ENCODE data around the gene PDE4D. TPM values are rescaled to one million over a fixed set of nuclear protein-coding genes. Genes with fewer than 3 reads are reported as not detected.

Gene PDE4D
- total RNA-seq, 1 donor from 2014 or later: 11.8 TPM

DNA sequence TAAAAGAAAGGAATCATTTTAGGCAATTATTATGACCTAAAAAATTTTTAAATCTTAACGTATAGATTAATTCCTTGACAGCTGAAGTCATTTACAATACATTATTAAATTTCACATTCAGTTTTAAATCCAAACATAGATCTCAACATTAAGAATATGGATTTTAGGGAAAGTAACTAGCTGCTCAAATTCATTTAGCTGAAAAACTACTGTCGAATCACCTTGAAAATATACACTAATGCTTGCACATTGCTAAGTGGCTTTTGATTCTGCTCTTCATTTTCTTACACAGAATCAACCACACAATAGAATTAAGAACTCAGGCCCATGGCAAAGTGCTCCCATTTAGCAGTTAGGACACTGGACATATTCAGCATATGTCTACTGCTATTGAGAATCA lies 856.5 kb downstream of the PDE4D start:
- no peak for DNase-seq (ENCODE audit: low read depth, low spot score)
- peak overlapping the region; percentile 90 for H3K4me3 Mint-ChIP-seq
- no peaks in the 10 kb centered on the region for H3K9me3 Mint-ChIP-seq
- TF ChIP-seq, protein P1, sequence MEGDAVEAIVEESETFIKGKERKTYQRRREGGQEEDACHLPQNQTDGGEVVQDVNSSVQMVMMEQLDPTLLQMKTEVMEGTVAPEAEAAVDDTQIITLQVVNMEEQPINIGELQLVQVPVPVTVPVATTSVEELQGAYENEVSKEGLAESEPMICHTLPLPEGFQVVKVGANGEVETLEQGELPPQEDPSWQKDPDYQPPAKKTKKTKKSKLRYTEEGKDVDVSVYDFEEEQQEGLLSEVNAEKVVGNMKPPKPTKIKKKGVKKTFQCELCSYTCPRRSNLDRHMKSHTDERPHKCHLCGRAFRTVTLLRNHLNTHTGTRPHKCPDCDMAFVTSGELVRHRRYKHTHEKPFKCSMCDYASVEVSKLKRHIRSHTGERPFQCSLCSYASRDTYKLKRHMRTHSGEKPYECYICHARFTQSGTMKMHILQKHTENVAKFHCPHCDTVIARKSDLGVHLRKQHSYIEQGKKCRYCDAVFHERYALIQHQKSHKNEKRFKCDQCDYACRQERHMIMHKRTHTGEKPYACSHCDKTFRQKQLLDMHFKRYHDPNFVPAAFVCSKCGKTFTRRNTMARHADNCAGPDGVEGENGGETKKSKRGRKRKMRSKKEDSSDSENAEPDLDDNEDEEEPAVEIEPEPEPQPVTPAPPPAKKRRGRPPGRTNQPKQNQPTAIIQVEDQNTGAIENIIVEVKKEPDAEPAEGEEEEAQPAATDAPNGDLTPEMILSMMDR (conservative IDR thresholded peaks at IDR 0.05): no peak
- peaks cover 19% of the 10 kb centered on the region for H3K4me1 Mint-ChIP-seq
- peaks cover 38% of the 10 kb centered on the region for H3K27me3 Mint-ChIP-seq (ENCODE audit: low read depth)
- no peak overlapping the region for H3K27ac Mint-ChIP-seq (ENCODE audit: unreplicated experiment)
- H3K36me3 Mint-ChIP-seq (ENCODE audit: low read depth): no peaks in the 10 kb centered on the region

DNA sequence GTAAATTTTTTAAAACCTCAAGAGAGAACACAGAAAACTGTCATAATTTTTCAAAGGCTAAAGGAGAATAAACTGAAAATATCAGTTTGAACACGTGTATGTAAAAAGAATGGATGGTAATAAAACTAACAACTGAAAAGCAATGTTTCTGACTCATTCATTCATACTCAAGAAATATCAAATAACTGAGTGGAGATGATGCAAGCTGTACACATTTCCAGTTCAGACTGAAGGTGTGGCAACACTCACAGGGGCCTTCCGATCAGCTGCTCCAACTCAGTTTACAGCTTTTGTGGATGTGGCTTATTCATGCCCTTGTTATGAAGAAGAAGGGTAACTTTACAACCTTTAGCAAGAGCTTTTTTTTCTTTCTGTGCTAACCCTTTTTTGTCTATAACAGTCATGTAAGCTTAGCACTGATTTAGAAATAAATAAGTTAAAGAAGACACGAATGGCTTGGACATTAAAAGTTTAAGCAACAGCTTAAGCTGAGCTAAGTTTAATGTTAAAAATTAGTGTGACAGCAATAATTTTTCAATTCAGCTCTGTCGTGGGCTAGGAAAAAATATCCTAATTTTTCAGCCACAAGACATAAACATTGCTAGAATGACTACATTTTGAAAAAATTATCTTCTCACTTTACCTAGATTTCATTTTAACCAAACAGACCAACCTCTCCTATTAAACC lies 857.1 kb downstream of the PDE4D start:
- H3K27me3 Mint-ChIP-seq (ENCODE audit: low read depth): peaks cover 33% of the 10 kb centered on the region
- TF ChIP-seq, protein P1 (conservative IDR thresholded peaks at IDR 0.05): no peak
- DNase-seq (ENCODE audit: low read depth, low spot score): no peak
- no peak overlapping the region for H3K27ac Mint-ChIP-seq (ENCODE audit: unreplicated experiment)
- peaks cover 19% of the 10 kb centered on the region for H3K4me1 Mint-ChIP-seq
- no peaks in the 10 kb centered on the region for H3K36me3 Mint-ChIP-seq (ENCODE audit: low read depth)
- peak overlapping the region; percentile 2 for H3K4me3 Mint-ChIP-seq
- no peaks in the 10 kb centered on the region for H3K9me3 Mint-ChIP-seq

DNA sequence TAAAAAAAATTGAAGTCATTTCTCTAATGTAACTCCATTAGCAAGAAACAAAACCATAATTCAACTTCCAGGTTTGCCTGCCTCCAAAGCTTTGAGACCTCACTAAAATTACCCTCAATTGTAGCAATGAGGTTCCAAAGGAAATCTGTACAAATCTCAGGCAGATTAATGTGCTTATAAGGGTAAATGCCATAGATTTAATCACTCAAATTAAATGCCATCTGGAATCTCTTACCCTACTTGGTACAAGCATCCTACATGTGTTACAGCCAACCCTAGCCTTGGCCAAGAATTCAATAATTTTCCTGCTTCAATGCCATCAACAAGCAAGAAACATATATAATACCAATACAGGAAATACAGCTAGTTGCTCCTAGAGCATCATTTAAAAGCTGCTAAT lies 857.8 kb downstream of the PDE4D start:
- TF ChIP-seq, protein P1 (conservative IDR thresholded peaks at IDR 0.05): no peak
- Mint-ChIP-seq H3K9me3 (no peaks in the 10 kb centered on the region), H3K36me3 (ENCODE audit: low read depth) (peaks cover 4% of the 10 kb centered on the region), H3K4me1 (peaks cover 19% of the 10 kb centered on the region), H3K4me3 (no peak overlapping the region), H3K27me3 (ENCODE audit: low read depth) (peaks cover 26% of the 10 kb centered on the region), H3K27ac (ENCODE audit: unreplicated experiment) (no peak overlapping the region)
- DNase-seq (ENCODE audit: low read depth, low spot score): no peak

DNA sequence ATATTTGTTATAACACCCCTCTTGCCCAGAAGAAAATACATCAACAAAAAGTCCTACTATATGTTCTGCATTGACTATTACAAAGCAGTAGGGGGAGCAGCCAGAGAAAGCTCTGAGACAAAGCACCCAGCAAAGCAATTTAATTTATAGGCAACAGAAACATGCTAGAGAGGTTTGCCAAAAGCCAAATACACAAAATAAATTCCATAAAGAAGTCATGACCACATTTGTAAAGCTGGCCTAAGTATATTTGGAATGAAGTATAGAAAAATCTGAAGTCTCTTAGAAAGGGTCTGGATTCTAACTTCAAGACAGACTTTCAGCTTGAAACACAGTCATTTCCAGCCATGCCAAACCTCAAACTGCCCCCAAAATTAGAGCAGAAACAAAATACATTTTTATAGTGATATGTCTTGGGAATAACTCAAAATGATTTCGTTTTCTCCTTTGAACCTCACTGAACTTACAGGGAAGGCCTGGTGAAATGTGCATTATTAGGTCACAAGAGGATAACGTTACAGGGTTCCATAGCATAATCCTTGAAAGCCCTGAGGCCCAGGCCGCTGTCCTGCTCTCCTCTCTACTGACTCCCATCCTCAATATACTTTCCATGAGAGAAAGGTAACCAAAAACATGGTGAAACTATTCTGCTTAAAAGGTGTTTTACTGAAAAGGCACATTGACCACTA lies 858.9 kb downstream of the PDE4D start:
- Mint-ChIP-seq H3K4me3 (no peak overlapping the region), H3K4me1 (peaks cover 13% of the 10 kb centered on the region), H3K36me3 (ENCODE audit: low read depth) (peaks cover 11% of the 10 kb centered on the region), H3K27ac (ENCODE audit: unreplicated experiment) (no peak overlapping the region), H3K9me3 (peaks cover 5% of the 10 kb centered on the region), H3K27me3 (ENCODE audit: low read depth) (peaks cover 17% of the 10 kb centered on the region)
- DNase-seq (ENCODE audit: low read depth, low spot score): no peak
- TF ChIP-seq, protein P1 (conservative IDR thresholded peaks at IDR 0.05): peak; percentile 73

DNA sequence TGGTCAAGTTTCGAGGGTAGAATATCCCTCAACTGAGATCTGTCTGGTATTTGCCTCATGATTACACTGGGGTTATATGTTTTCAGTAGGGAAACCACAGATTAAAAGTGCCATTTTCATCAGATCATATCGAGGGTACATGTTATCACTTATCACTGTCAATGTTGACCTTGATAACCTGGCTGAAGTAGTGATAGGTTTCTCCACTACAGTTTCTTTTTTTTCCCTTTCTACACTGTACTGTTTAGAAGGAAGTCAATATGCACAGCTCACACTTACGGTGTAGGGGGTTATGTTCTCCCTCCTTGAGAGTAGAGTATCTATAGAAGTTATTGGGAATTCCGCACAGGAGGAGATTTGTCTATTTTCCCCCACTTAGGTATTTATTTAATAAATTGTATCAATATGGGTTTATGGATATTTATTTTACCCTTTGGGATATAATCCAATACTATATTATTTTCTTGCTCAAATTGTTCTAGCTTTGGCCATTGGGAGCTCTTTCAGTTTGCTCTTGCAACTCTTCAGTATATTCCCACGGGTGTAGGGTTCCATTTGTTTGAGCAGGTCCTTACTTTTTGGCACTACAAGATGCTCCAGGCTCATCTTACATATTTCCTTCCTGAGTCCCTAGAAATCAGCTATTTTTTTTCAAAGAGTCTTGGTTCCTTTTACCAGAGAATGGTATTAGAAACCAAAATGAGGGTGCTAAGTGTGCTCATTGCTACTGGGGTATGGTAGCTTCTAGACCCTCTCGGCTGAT lies 866.2 kb downstream of the PDE4D start:
- H3K27ac Mint-ChIP-seq (ENCODE audit: unreplicated experiment): no peak overlapping the region
- peaks cover 6% of the 10 kb centered on the region for H3K9me3 Mint-ChIP-seq
- H3K27me3 Mint-ChIP-seq (ENCODE audit: low read depth): no peaks in the 10 kb centered on the region
- DNase-seq (ENCODE audit: low read depth, low spot score): no peak
- peaks cover 18% of the 10 kb centered on the region for H3K36me3 Mint-ChIP-seq (ENCODE audit: low read depth)
- no peak overlapping the region for H3K4me3 Mint-ChIP-seq
- no peaks in the 10 kb centered on the region for H3K4me1 Mint-ChIP-seq
- TF ChIP-seq, protein P1 (conservative IDR thresholded peaks at IDR 0.05): no peak
